HepG2 (cell line): ENCODE measurements around the gene CAMTA1. TPM values are rescaled to one million over a fixed set of nuclear protein-coding genes. Genes with fewer than 3 reads are reported as not detected.

Source experiments
- ATAC-seq: fragments of 200-7000 bp; cut with Tn5 transposase; 3 replicates; pipeline ENCODE4 v1.9.1; 2020; ENCODE audit warnings: mild to moderate bottlenecking, moderate library complexity
- BruUV-seq: library from RNA; stranded (reverse); fragments of 400-500 nt; replicated peaks from 2 replicates; lab custom pipeline; 2021; lab: Mats Ljungman, UMichigan
- CTCF ChIA-PET: fragments of 300-600 bp; formaldehyde crosslinking; extraction: SDS; loops from one replicate; lab custom pipeline; 2021; ENCODE audit warnings: low total read pairs, inconsistent platforms, low intra/inter-chr PET ratio; lab: Yijun Ruan, JAX
- POLR2A ChIA-PET: fragments of 350-600 bp; sonication (Branson Sonifier 250); formaldehyde crosslinking; loops from one replicate; lab custom pipeline; 2020; ENCODE audit warnings: antibody characterized with exemption, inconsistent platforms; lab: Yijun Ruan, JAX
- DNase-seq: peaks from one replicate; pipeline ENCODE4 v3.0.0-alpha.2; 2015; ENCODE audit warnings: low spot score
- FAIRE-seq: peaks from 3 replicates; lab custom pipeline; 2011; peaks lifted over from hg19 to GRCh38; lab: Jason Lieb, UNC
- H2AFZ ChIP-seq: one replicate; pipeline ENCODE4 v1.6.1; 2011; ENCODE audit warnings: low read length, inconsistent platforms
- H3K27ac ChIP-seq: fragments of 300-600 bp; 3 replicates; pipeline ENCODE4 v1.8.0; 2011; ENCODE audit warnings: mixed run types, mild to moderate bottlenecking, mixed read lengths, low read length, inconsistent platforms; ENCODE audit not compliant: insufficient read depth; ENCODE audit errors: extremely low read length
- H3K27me3 ChIP-seq, 2 experiments: fragments of 200-600 bp in 1 of 2; 2 replicates in 1 of 2; 3 replicates in 1 of 2; pipeline versions ENCODE4 v1.6.0 to v1.8.0; 2011; ENCODE audit warnings: low read length in 2 of 2, mild to moderate bottlenecking in 2 of 2, moderate library complexity in 2 of 2, inconsistent platforms in 1 of 2; ENCODE audit not compliant: insufficient read depth in 2 of 2, control insufficient read depth in 1 of 2
- H3K36me3 ChIP-seq, 2 experiments: fragments of 200-600 bp in 1 of 2; replicated peaks in 1 of 2; 2 replicates in 1 of 2; 3 replicates in 1 of 2; pipeline versions ENCODE4 v1.5.1 to v1.8.0; 2011; ENCODE audit warnings: low read length in 2 of 2, inconsistent platforms in 1 of 2; ENCODE audit not compliant: insufficient read depth in 2 of 2, control insufficient read depth in 1 of 2
- H3K4me1 ChIP-seq: 2 replicates; pipeline ENCODE4 v1.5.1; 2012; ENCODE audit warnings: low read length, inconsistent platforms; ENCODE audit not compliant: insufficient read depth
- H3K4me2 ChIP-seq: 2 replicates; pipeline ENCODE4 v1.6.0; 2011; ENCODE audit warnings: low read depth, low read length, inconsistent platforms
- H3K4me3 ChIP-seq, 3 experiments: fragments of 200-600 bp in 1 of 3; sonication (generic), shearing (Covaris generic) in 1 of 3; replicated peaks in 1 of 3; 2 replicates each; pipeline ENCODE4 v1.5.1; 2011 to 2016; ENCODE audit warnings: low read length in 3 of 3, inconsistent platforms in 2 of 3, low read depth in 2 of 3, mild to moderate bottlenecking in 2 of 3, control low read depth in 1 of 3, mixed read lengths in 1 of 3; ENCODE audit not compliant: insufficient read depth in 1 of 3
- H3K79me2 ChIP-seq: one replicate; pipeline ENCODE4 v1.6.1; 2011; ENCODE audit warnings: low read length, inconsistent platforms; ENCODE audit not compliant: insufficient read depth
- H3K9ac ChIP-seq: 2 replicates; pipeline ENCODE4 v1.6.0; 2011; ENCODE audit warnings: mild to moderate bottlenecking, low read depth, low read length, inconsistent platforms; ENCODE audit not compliant: insufficient read depth
- H3K9me3 ChIP-seq: 2 replicates; pipeline ENCODE4 v1.5.1; 2012; ENCODE audit warnings: mild to moderate bottlenecking, low read length
- H4K20me1 ChIP-seq: 2 replicates; pipeline ENCODE4 v1.6.0; 2011; ENCODE audit warnings: inconsistent platforms, mild to moderate bottlenecking, low read length, moderate library complexity; ENCODE audit not compliant: insufficient read depth
- FOXC1 ChIP-seq: sonication (generic); formaldehyde crosslinking; IDR thresholded peaks from 2 replicates; pipeline ENCODE4 v1.8.0; 2022; ENCODE audit warnings: mild to moderate bottlenecking, missing genetic modification reagents, borderline replicate concordance
- GFI1 ChIP-seq: sonication (generic); formaldehyde crosslinking; IDR thresholded peaks from 2 replicates; pipeline ENCODE4 v1.5.0; 2020; ENCODE audit warnings: missing genetic modification reagents, mild to moderate bottlenecking, borderline replicate concordance
- SMC3 ChIP-seq: IDR thresholded peaks from 2 replicates; pipeline ENCODE4 v1.6.1; 2011; ENCODE audit warnings: low read length, improper control_type of control experiment
- STAG1 ChIP-seq: sonication (generic); formaldehyde crosslinking; IDR thresholded peaks from 2 replicates; pipeline ENCODE4 v1.4.0; 2020; ENCODE audit warnings: missing genetic modification reagents
- TIGD3 ChIP-seq: sonication (generic); formaldehyde crosslinking; IDR thresholded peaks from 2 replicates; pipeline ENCODE4 v1.5.1; 2020; ENCODE audit warnings: mild to moderate bottlenecking, missing genetic modification reagents, borderline replicate concordance
- ZNF772 ChIP-seq: sonication (generic); formaldehyde crosslinking; IDR thresholded peaks from 2 replicates; pipeline ENCODE4 v1.5.0; 2020; ENCODE audit warnings: mild to moderate bottlenecking, missing genetic modification reagents
- WGBS: methylation state at CpG from one replicate; pipeline ENCODE4 v1.1.6; 2017; ENCODE audit warnings: low lambda C conversion rate; 5-methylcytosine and 5-hydroxymethylcytosine counted together
- in situ Hi-C: cut with HindIII; loops from 2 replicates; pipeline ENCODE4 v1.10.0; 2017; ENCODE audit warnings: low pct_unique_long_range_greater_than_20kb; ENCODE audit not compliant: extremely low pct_ligation_motif_present
- intact Hi-C: fragments of 100-400 bp; cut with micrococcal nuclease; formaldehyde crosslinking; loops from one replicate; pipeline ENCODE4 v1.10.0; 2022; ENCODE audit not compliant: unreplicated experiment
- polyA plus RNA-seq, 8 experiments: library from polyadenylated mRNA; depleted of rRNA in 3 of 8; stranded (reverse) in 7 of 8; unstranded in 1 of 8; fragments of >200 nt; fragmentation: Illumina TruSeq in 4 of 8; extraction: Trizol in 4 of 8; gene quantifications; 2 replicates each; pipeline versions ENCODE4 v1.2.1 to v1.2.3, GENCODE V29; 2011 to 2016; ENCODE audit warnings: low read depth in 4 of 8, missing spikeins in 1 of 8, mixed read lengths in 1 of 8; ENCODE audit not compliant: insufficient read depth in 1 of 8
- total RNA-seq, 5 experiments: library from RNA; depleted of rRNA; stranded (reverse); fragments of >200 nt; fragmentation: Illumina TruSeq; extraction: Trizol; gene quantifications; 2 replicates each; pipeline ENCODE4 v1.2.3, GENCODE V29; 2016; ENCODE audit warnings: low read depth in 1 of 5
- TF ChIP-seq, protein P1 (sequence below): sonication (generic); formaldehyde crosslinking; IDR thresholded peaks from 2 replicates; pipeline ENCODE4 v1.5.0; 2020; ENCODE audit warnings: missing genetic modification reagents
- TF ChIP-seq, protein P2 (sequence below): sonication (generic); formaldehyde crosslinking; IDR thresholded peaks from 2 replicates; pipeline ENCODE4 v1.5.0; 2020; ENCODE audit warnings: mild to moderate bottlenecking, missing genetic modification reagents, moderate library complexity

Gene CAMTA1
- total and polyA plus RNA-seq, 2 of the 13 experiments (the other 11 are each of a cell fraction or from before 2014, with no cell fraction given), result 25.0 to 36.4 TPM

DNA sequence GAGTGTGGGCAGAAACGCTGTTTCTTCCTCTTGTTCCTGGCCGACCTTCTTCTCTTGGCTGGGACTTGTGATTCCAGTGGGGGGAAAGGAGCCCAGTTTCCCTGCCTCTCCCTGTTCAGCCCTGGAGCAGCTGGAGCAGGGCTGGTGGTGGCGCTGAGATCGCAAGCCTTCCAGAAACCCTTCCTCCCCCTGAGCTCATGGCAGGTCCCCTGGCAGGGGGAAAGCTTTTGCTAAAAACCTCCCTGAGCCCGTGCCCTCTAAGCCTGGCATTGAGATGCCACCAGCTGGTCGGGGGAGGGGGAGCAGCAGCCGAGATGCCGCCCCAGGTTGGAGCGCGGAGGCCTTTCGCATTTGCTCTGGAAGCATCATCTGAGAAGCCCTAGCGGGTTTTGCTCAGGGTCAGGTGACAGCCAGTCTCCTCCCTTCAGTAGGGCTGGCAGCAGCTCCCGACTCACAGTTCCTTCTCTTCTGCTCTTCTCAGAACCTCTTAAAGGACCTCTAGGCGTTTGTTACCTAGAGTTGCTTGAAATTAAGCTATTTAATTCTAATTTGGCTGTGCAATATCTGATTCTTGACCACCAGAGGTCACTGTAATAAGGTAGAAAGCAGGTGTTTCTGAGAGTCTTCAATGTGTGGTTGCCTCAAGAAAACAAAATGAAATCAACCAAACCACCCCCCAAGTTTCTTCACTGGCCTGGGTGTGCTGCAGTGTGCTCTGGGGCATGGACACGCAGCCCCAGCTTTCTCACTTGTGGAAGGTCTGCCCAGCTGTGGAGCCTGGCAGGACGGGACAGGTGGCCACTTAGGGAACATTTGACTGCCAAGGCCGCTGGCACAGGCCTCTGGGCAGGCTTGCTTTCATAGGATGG lies 257.3 kb downstream of the CAMTA1 start:
- POLR2A ChIA-PET, result no interaction called here

More for the DNA sequence above, 257.3 kb downstream of the CAMTA1 start:
- Histone ChIP-seq H3K79me2 (no peaks in the 10 kb centered on the region), H4K20me1 (peaks cover 3% of the 10 kb centered on the region; the same call in 1 of the 2 replicates), H3K4me1 (no peaks in the 10 kb centered on the region), H3K9ac (no peak overlapping the region), H2AFZ (no peak overlapping the region), H3K4me3 (no peak overlapping the region), H3K9me3 (no peaks in the 10 kb centered on the region), H3K27me3 (peaks cover 1 to 22% of the 10 kb centered on the region in 2 experiments; a peak in 3 of 5 replicates), H3K4me2 (no peak overlapping the region), H3K27ac (no peak overlapping the region), H3K36me3 (no peaks in the 10 kb centered on the region)
- WGBS, result 1% methylated on average over 6 of the region's 17 CpGs
- DNase-seq, result peak; percentile 12
- CTCF ChIA-PET, result interaction anchor here (0.8 to 1.7 kb wide), 6 partner anchors 28 to 605 kb away, joined by 3 to 9 read pairs (median 6); no protein-coding TSS in a partner anchor
- intact Hi-C loops (loop anchor here (1.0 kb wide), 2 partner anchors 166 to 176 kb away; no protein-coding TSS in a partner anchor), in situ Hi-C loops (loop anchor here (5.0 kb wide), 1 partner anchor 175 kb away; no protein-coding TSS in a partner anchor)
- peak; percentile 31; the same call in 2 of the 3 replicates for ATAC-seq
- BruUV-seq, result no TSS peak
- peak; percentile 48 for FAIRE-seq
- no peak for TF ChIP-seq ZNF772 (CRISPR knock-in tag)
- TF ChIP-seq SMC3, result peak; percentile 63; the same call in 1 of the 2 replicates
- TF ChIP-seq, protein P1, sequence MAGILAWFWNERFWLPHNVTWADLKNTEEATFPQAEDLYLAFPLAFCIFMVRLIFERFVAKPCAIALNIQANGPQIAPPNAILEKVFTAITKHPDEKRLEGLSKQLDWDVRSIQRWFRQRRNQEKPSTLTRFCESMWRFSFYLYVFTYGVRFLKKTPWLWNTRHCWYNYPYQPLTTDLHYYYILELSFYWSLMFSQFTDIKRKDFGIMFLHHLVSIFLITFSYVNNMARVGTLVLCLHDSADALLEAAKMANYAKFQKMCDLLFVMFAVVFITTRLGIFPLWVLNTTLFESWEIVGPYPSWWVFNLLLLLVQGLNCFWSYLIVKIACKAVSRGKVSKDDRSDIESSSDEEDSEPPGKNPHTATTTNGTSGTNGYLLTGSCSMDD (CRISPR knock-in tag), result no peak
- TF ChIP-seq FOXC1 (CRISPR knock-in tag), result no peak
- no peak for TF ChIP-seq GFI1 (CRISPR knock-in tag)
- peak; percentile 49 for TF ChIP-seq STAG1 (CRISPR knock-in tag)
- TF ChIP-seq TIGD3 (CRISPR knock-in tag), result no peak
- TF ChIP-seq, protein P2, sequence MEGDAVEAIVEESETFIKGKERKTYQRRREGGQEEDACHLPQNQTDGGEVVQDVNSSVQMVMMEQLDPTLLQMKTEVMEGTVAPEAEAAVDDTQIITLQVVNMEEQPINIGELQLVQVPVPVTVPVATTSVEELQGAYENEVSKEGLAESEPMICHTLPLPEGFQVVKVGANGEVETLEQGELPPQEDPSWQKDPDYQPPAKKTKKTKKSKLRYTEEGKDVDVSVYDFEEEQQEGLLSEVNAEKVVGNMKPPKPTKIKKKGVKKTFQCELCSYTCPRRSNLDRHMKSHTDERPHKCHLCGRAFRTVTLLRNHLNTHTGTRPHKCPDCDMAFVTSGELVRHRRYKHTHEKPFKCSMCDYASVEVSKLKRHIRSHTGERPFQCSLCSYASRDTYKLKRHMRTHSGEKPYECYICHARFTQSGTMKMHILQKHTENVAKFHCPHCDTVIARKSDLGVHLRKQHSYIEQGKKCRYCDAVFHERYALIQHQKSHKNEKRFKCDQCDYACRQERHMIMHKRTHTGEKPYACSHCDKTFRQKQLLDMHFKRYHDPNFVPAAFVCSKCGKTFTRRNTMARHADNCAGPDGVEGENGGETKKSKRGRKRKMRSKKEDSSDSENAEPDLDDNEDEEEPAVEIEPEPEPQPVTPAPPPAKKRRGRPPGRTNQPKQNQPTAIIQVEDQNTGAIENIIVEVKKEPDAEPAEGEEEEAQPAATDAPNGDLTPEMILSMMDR (CRISPR knock-in tag), result peak; percentile 54
